Suppressor macrophage treated with lipopolysaccharide for 1 hour (primary cell): ENCODE data around the gene STIM2.
A peak's percentile ranks its signal among the peaks of the same experiment; 100 is the strongest.
"Not testable (repeated sequence)": the region's sequence is repeated elsewhere in the genome, so short reads cannot be mapped to it uniquely, and the experiment has no call there.

Experiments used
- DNase-seq, 3 donors: peaks; one replicate each; pipeline ENCODE4 v3.0.0-alpha.2; 2020 to 2022

STIM2 gene

GRCh38 chr4:27005905-27006590 is 145.4 kb downstream of the STIM2 start:
- DNase-seq, result no peak

GRCh38 chr4:27006646-27007045 is 146.0 kb downstream of the STIM2 start:
- no peak for DNase-seq

- no peak for DNase-seq
Measured at GRCh38 chr4:27007507-27007906, 146.9 kb downstream of the STIM2 start.

- no peak for DNase-seq
Measured at GRCh38 chr4:27008679-27009078, 148.0 kb downstream of the STIM2 start.

- no peak for DNase-seq
Measured at GRCh38 chr4:27009539-27009938, 148.9 kb downstream of the STIM2 start.

GRCh38 chr4:27010334-27010940 is 149.8 kb downstream of the STIM2 start:
- peak; percentile 70 to 74 (median 74) for DNase-seq

GRCh38 chr4:27011401-27011800 is 150.8 kb downstream of the STIM2 start:
- no peak for DNase-seq

GRCh38 chr4:27013012-27013411 is 152.4 kb downstream of the STIM2 start:
- DNase-seq, result no peak

GRCh38 chr4:27016551-27016950 is 155.9 kb downstream of the STIM2 start:
- DNase-seq, result no peak

GRCh38 chr4:27017623-27018022 is 157.0 kb downstream of the STIM2 start:
- DNase-seq, result no peak

GRCh38 chr4:27018076-27018475 is 157.4 kb downstream of the STIM2 start:
- no peak for DNase-seq

GRCh38 chr4:27018910-27019309 is 158.3 kb downstream of the STIM2 start:
- no peak for DNase-seq

- DNase-seq, result no peak
Measured at GRCh38 chr4:27019766-27020165, 159.1 kb downstream of the STIM2 start.

GRCh38 chr4:27020203-27020602 is 159.6 kb downstream of the STIM2 start:
- no peak for DNase-seq

- DNase-seq, result no peak
Measured at GRCh38 chr4:27020603-27021002, 160.0 kb downstream of the STIM2 start.

GRCh38 chr4:27022963-27023362 is 162.3 kb downstream of the STIM2 start:
- DNase-seq, result no peak

- DNase-seq, result no peak
Measured at GRCh38 chr4:27023366-27023765, 162.7 kb downstream of the STIM2 start.

- DNase-seq, result no peak
Measured at GRCh38 chr4:27024805-27025204, 164.2 kb downstream of the STIM2 start.

- DNase-seq, result no peak
Measured at GRCh38 chr4:27027428-27027827, 166.8 kb downstream of the STIM2 start.

- DNase-seq, result not testable (repeated sequence)
Measured at GRCh38 chr4:27035127-27035526, 174.5 kb downstream of the STIM2 start.

GRCh38 chr4:27040356-27040755 is 179.7 kb downstream of the STIM2 start:
- peak; percentile 7 to 29 (median 28) for DNase-seq

- no peak for DNase-seq
Measured at GRCh38 chr4:27042411-27042810, 181.8 kb downstream of the STIM2 start.

- DNase-seq, result no peak
Measured at GRCh38 chr4:27043200-27043599, 182.6 kb downstream of the STIM2 start.

- DNase-seq, result no peak
Measured at GRCh38 chr4:27046851-27047250, 186.2 kb downstream of the STIM2 start.
